NCI-H748 (cell line): ENCODE measurements around the gene MARCHF9.

Source experiments
- DNase-seq: peaks from one replicate; lab custom pipeline; 2025; ENCODE audit not compliant: unreplicated experiment; lab: John Stamatoyannopoulos, UW

Gene MARCHF9

GRCh38 chr12:57724003-57724935, 30.6 kb upstream of the MARCHF9 start:
- DNase-seq = no peak

- no peak for DNase-seq
Observed at GRCh38 chr12:57724936-57725740, 29.8 kb upstream of the MARCHF9 start.

GRCh38 chr12:57725851-57726150, 29.1 kb upstream of the MARCHF9 start:
- DNase-seq = no peak

- peak; percentile 91 for DNase-seq
Observed at GRCh38 chr12:57726151-57726883, 28.6 kb upstream of the MARCHF9 start.

- DNase-seq = peak; percentile 80
Observed at GRCh38 chr12:57726884-57727757, 27.8 kb upstream of the MARCHF9 start.

- no peak for DNase-seq
Observed at GRCh38 chr12:57727758-57728395, 27.0 kb upstream of the MARCHF9 start.

GRCh38 chr12:57729321-57729844, 25.5 kb upstream of the MARCHF9 start:
- no peak for DNase-seq

- no peak for DNase-seq
Observed at GRCh38 chr12:57730336-57731067, 24.4 kb upstream of the MARCHF9 start.

GRCh38 chr12:57731411-57732080, 23.4 kb upstream of the MARCHF9 start:
- DNase-seq = no peak

GRCh38 chr12:57732270-57732669, 22.6 kb upstream of the MARCHF9 start:
- DNase-seq = no peak

GRCh38 chr12:57732726-57733593, 21.9 kb upstream of the MARCHF9 start:
- DNase-seq = no peak

GRCh38 chr12:57733928-57734327, 21.0 kb upstream of the MARCHF9 start:
- DNase-seq = no peak

GRCh38 chr12:57734591-57734990, 20.3 kb upstream of the MARCHF9 start:
- DNase-seq = no peak

- DNase-seq = peak; percentile 81
Observed at GRCh38 chr12:57735198-57735855, 19.6 kb upstream of the MARCHF9 start.

- peak; percentile 75 for DNase-seq
Observed at GRCh38 chr12:57735952-57736740, 18.8 kb upstream of the MARCHF9 start.

- peak; percentile 64 for DNase-seq
Observed at GRCh38 chr12:57736741-57737466, 18.0 kb upstream of the MARCHF9 start.
